HG02588 (cell line): ENCODE data around the gene ALOX15.
"Not testable (repeated sequence)": the region's sequence is repeated elsewhere in the genome, so short reads cannot be mapped to it uniquely, and the experiment has no call there.

Experiments used
- ATAC-seq: cut with Tn5 transposase; IDR thresholded peaks from one replicate; pipeline ENCODE4 v1.9.1; 2021; ENCODE audit warnings: mild to moderate bottlenecking, moderate library complexity; ENCODE audit not compliant: unreplicated experiment

The ALOX15 gene

GRCh38 chr17:4595685-4596342, 45.7 kb downstream of the ALOX15 start:
- ATAC-seq = not testable (repeated sequence)

GRCh38 chr17:4594931-4595684, 46.4 kb downstream of the ALOX15 start:
- no peak for ATAC-seq

DNA sequence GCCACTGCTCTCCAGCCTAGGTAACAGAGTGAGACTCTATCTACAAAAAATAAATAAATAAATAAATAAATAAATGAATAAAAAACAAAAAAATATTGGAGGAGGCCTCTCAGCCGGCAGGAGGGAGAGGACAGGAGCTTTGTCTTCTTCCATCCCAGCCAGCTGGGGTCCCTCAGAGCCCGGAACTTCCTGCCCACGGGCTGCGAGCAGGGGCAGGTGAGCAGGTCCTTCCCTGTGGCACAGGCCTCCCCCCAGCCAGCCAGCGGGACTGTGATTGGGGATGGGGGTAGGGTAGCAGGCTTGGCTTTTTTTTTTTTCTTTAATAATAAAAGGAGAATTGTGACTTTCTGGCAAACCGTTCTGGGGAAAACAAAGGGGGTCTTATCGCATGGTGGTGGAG, 47.1 kb downstream of the ALOX15 start:
- no peak for ATAC-seq

- no peak for ATAC-seq
Observed at GRCh38 chr17:4593021-4593421, 48.5 kb downstream of the ALOX15 start.

DNA sequence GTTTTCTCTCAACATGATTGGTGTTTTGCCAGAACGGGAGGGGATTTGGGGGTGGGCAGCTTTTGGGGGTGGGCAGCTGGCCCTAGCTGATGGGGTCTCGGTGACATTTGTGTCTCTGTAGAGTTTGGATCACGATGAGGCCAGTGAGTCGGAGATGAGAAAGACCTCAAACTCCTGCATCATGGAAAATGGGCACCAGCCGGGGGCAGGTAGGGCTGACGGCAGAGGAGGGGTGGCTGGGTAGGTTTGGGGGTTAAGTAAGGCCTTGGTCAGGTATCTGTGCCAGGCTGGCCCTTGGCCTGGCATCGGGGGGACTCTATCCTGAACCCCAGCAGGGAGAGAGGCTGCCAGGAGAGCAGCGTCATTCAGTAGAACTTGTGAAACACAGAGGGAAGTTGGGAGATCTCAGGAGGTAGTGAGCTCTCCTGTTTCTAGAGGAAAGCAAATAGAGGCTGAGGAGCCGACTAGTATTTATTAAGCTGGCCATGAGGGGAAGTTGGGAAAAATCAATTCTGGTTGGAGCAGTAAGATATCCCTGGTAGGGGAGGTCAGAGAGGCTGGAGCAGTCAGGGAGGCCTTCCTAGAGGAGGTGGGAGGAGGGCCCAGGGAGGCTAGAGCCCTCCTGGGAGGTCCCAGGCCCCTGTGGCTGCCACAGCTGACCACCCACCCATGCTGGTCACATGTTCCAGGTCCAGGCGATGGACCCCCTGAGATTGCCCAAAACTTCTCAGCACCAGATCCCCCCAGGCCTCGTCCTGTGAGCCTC, 49.1 kb downstream of the ALOX15 start:
- no peak for ATAC-seq

GRCh38 chr17:4591529-4591928, 49.9 kb downstream of the ALOX15 start:
- ATAC-seq = no peak

DNA sequence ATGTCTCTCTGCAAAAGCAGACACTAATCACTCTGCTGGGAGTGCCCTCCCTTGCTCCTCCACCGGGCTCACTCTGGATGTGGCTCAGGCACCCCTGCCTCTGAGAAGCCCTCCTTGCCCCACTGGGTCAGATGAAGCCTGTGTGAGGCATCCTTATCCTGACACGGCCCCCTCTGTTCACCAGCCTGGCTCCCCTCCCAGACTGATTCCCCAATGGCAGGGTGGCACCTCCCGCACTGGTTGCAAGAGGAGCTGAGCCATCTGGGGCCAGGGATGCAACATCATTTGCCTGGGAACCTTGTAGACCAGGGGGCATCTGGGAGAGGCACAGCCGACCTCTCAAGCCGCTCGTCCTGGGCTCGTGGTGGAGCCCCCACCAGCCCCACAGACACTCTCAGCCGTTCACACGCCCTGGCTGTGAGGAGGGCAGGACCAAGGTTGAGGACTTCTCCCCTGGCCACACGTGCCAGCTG, 50.5 kb downstream of the ALOX15 start:
- no peak for ATAC-seq

- not testable (repeated sequence) for ATAC-seq
Observed at GRCh38 chr17:4590042-4590441, 51.4 kb downstream of the ALOX15 start.

GRCh38 chr17:4588898-4589625, 52.4 kb downstream of the ALOX15 start:
- no peak for ATAC-seq

DNA sequence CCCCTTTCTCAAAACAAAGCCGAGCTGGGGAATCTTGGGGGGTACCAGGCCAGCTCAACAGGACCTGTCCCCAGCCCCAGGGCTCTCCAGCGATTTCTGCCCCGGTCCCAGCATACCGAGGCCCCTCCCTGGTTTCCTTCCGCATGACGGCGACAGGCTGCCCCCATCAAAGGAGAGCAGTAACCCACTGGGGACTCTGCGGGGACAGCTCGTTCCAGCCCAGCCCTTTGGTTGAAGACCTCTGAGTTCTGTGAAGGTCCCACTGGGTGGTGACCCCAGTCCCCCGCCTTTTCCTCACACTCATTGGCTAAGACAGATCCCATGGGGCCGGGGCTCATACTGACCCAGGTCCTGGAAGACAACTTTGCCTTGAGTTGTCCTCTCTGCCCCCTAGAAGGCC, 53.1 kb downstream of the ALOX15 start:
- ATAC-seq = no peak

- no peak for ATAC-seq
Observed at GRCh38 chr17:4587803-4588202, 53.7 kb downstream of the ALOX15 start.

- no peak for ATAC-seq
Observed at GRCh38 chr17:4587195-4587594, 54.3 kb downstream of the ALOX15 start.

GRCh38 chr17:4586043-4586442, 55.4 kb downstream of the ALOX15 start:
- no peak for ATAC-seq

DNA sequence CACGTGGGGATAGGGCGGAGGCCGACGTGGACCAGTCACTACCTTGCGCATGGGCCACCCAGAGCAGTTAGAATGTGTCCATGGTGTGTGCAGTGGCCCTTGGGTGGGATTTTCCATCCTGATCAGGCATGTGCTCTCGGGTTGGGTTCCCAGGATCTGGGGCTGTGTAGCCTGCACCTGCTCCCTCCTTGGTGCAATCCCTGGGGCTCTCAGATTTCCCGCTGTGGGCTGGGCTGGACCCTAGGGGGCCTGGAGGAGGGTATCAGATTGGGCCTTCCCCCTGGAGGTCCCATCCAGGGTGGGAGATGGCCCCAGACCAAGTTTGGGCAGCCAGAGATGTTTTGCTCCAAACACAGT, 55.9 kb downstream of the ALOX15 start:
- ATAC-seq = no peak

DNA sequence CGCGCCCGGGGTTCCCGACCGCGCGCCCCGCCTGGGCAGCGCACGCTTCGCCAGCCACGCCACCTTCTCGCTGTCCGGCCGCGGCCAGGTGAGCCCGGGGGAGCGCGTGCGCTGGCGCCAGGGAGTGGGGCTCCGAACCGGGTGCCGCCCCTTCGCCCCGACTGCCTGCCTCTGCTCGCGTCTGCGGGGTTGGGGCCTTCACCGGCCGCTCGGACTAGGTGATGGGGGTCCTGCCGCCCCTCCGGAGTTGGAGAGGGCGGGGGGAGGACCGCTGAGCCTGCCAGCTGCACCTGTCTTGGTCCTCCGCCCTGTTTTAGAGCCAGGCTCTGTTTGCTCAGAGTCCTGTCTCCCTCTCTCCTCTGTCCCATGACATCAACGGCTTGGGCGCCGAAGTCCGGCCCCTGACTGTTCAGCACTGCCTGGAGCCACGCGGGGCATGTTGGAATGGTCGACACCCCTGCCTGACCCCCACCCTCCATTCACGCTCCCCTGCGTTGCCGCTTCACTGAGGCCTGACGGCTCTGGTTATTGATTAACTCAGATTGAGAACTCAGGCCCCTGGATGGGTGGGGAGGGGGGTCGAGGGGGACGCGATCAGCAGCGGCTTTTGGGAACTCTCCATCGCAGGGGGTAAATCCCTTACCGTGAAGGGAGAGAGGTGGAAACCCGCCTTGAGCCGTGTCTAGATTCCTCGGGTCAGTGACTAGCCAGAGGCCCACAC, 56.4 kb downstream of the ALOX15 start:
- ATAC-seq = no peak

- ATAC-seq = no peak
Observed at GRCh38 chr17:4584101-4584916, 57.2 kb downstream of the ALOX15 start, which contains the start of gene SMTNL2. Gene SMTNL2 (plus strand): TSS chr17:4584529. CDS start chr17:4584606, 77 bp downstream.

- ATAC-seq = no peak
Observed at GRCh38 chr17:4583782-4584100, 57.7 kb downstream of the ALOX15 start.

GRCh38 chr17:4583206-4583605, 58.3 kb downstream of the ALOX15 start:
- ATAC-seq = no peak

DNA sequence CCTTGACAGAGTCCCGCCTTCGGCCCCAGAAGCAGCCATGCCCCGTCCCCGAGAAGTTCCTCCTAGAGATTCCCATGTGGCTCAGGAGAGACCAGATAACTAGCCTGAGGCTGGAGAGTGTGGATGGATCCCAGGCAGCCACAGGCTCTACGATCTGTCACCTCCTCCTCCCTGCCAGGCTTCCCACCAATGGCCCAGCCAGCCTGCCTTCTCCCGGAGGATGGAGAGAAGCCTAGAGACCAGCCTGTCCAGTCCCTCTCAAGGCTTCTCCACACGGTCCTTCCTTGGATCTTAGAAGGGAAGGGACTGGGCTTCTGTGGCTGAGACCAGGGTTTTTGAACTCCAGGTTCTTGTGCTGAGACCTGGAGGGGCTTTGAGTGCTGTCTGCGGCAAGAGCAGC, 58.8 kb downstream of the ALOX15 start:
- no peak for ATAC-seq

- no peak for ATAC-seq
Observed at GRCh38 chr17:4582101-4582501, 59.4 kb downstream of the ALOX15 start.
